ENCODE data around the gene TRAPPC2L. TPM values are rescaled to one million over a fixed set of nuclear protein-coding genes. Genes with fewer than 3 reads are reported as not detected.

The TRAPPC2L gene
- total RNA-seq, 1 donor = 43.1 TPM

DNA sequence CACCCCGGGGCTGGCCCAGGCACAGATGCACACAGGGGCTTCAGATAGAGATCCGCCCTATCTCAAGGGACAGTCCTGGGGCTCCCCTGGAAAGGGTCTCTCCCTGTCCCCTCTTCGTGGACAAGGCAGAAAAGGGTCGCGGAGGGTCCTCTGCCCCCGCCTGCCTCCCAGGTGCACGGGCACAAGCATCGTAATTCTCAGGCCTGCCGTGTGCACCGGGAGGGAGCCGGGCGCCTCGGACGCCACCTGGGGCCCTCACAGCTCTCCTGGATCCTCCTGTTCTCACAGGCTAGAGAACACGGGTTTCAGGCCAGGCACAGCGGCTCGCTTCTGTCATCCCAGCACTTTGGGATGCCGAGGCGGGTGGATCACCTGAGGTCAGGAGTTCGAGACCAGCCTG, 21.4 kb downstream of the TRAPPC2L start:
- no peaks in the 10 kb centered on the region for H3K9me3 ChIP-seq (ENCODE audit: low read depth, low read length)

DNA sequence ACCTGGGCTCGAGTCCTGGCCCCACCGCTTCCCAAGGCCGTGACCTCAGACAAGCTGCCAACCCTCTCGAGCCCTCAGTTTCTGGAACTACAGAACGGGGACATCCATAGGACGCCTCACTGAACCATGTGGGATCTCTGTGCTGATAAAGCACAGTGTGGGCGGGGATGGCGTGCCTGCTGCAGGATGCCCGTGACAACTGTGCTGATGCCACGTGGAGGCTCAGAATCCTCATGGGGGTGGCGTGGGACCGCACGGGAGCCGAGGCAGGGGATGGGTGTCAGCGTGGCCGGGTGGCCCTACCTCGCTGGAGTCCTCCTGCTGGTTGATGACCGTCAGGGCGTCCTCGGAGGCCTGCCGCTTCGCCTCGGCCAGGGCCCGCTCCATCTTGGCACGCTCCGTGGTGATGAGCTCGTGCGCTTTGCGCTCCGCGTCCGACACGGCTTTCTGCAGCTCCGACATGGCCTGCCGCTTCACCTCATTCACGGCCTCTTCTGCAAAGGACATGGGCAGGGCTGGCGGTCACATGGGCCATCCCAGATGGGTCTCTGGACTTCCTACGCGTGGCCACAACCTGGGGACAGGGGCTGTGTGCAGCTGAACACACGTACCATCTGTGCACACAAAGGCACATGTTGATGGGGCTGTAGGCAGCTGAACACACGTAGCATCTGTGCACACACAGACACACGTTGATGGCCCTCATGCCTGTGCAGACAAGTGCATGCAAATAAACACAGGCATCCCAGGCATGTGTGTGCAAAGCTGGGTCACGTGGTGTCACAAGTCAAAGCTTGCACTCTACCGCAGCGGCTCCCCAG, 22.2 kb downstream of the TRAPPC2L start:
- DNase-seq (ENCODE audit: insufficient read length, low spot score, missing footprints) = no peak
- Histone ChIP-seq H3K36me3 (ENCODE audit: insufficient read depth, low read length) (no peaks in the 10 kb centered on the region), H3K27me3 (ENCODE audit: insufficient read depth, low read length) (peaks cover 19% of the 10 kb centered on the region), H3K27ac (ENCODE audit: low read depth, low read length) (no peak overlapping the region), H3K79me2 (ENCODE audit: insufficient read depth, low read length) (no peaks in the 10 kb centered on the region), H3K4me3 (ENCODE audit: insufficient read depth, low read length) (no peak overlapping the region), H2AFZ (ENCODE audit: low read length) (no peak overlapping the region), H3K4me2 (ENCODE audit: insufficient read depth, low read length) (no peak overlapping the region), H3K9me3 (ENCODE audit: low read depth, low read length) (no peaks in the 10 kb centered on the region), H3K4me1 (ENCODE audit: insufficient read depth, low read length) (no peaks in the 10 kb centered on the region), H4K20me1 (ENCODE audit: insufficient read depth, low read length) (no peaks in the 10 kb centered on the region)
- TF ChIP-seq, protein P1, sequence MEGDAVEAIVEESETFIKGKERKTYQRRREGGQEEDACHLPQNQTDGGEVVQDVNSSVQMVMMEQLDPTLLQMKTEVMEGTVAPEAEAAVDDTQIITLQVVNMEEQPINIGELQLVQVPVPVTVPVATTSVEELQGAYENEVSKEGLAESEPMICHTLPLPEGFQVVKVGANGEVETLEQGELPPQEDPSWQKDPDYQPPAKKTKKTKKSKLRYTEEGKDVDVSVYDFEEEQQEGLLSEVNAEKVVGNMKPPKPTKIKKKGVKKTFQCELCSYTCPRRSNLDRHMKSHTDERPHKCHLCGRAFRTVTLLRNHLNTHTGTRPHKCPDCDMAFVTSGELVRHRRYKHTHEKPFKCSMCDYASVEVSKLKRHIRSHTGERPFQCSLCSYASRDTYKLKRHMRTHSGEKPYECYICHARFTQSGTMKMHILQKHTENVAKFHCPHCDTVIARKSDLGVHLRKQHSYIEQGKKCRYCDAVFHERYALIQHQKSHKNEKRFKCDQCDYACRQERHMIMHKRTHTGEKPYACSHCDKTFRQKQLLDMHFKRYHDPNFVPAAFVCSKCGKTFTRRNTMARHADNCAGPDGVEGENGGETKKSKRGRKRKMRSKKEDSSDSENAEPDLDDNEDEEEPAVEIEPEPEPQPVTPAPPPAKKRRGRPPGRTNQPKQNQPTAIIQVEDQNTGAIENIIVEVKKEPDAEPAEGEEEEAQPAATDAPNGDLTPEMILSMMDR (IDR thresholded peaks at IDR 0.05; ENCODE audit: extremely low read depth, low read depth, low read length) = no peak

More for the DNA sequence above, 21.4 kb downstream of the TRAPPC2L start:
- TF ChIP-seq, protein P1 (IDR thresholded peaks at IDR 0.05; ENCODE audit: extremely low read depth, low read depth, low read length) = no peak
- Histone ChIP-seq H4K20me1 (ENCODE audit: insufficient read depth, low read length) (no peaks in the 10 kb centered on the region), H3K27ac (ENCODE audit: low read depth, low read length) (no peak overlapping the region), H3K4me2 (ENCODE audit: insufficient read depth, low read length) (no peak overlapping the region), H3K4me3 (ENCODE audit: insufficient read depth, low read length) (no peak overlapping the region), H3K27me3 (ENCODE audit: insufficient read depth, low read length) (peaks cover 21% of the 10 kb centered on the region), H2AFZ (ENCODE audit: low read length) (no peak overlapping the region), H3K79me2 (ENCODE audit: insufficient read depth, low read length) (no peaks in the 10 kb centered on the region), H3K4me1 (ENCODE audit: insufficient read depth, low read length) (no peaks in the 10 kb centered on the region), H3K36me3 (ENCODE audit: insufficient read depth, low read length) (no peaks in the 10 kb centered on the region)
- DNase-seq (ENCODE audit: insufficient read length, low spot score, missing footprints) = no peak

DNA sequence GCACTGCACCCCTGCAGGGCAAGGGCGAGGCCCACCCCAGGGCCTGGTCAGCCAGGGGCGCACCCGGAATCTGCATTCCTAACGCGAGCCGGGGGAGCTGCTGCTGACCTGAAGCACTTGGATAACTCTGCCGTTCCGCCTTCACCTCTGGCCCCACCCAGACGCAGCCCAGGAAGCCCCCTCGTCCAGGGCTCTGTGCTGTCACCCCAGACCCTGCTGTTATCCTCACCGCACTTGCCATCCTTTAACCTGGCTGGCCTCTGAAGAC, 22.8 kb downstream of the TRAPPC2L start:
- TF ChIP-seq, protein P1 (IDR thresholded peaks at IDR 0.05; ENCODE audit: extremely low read depth, low read depth, low read length) = no peak
- no peak overlapping the region for H3K4me2 ChIP-seq (ENCODE audit: insufficient read depth, low read length)
- no peaks in the 10 kb centered on the region for H3K4me1 ChIP-seq (ENCODE audit: insufficient read depth, low read length)
- no peak overlapping the region for H3K27ac ChIP-seq (ENCODE audit: low read depth, low read length)
- no peaks in the 10 kb centered on the region for H3K9me3 ChIP-seq (ENCODE audit: low read depth, low read length)
- no peak for DNase-seq (ENCODE audit: insufficient read length, low spot score, missing footprints)
- H3K79me2 ChIP-seq (ENCODE audit: insufficient read depth, low read length) = no peaks in the 10 kb centered on the region
- no peak overlapping the region for H3K4me3 ChIP-seq (ENCODE audit: insufficient read depth, low read length)
- H3K27me3 ChIP-seq (ENCODE audit: insufficient read depth, low read length) = peaks cover 14% of the 10 kb centered on the region
- H3K36me3 ChIP-seq (ENCODE audit: insufficient read depth, low read length) = no peaks in the 10 kb centered on the region
- no peak overlapping the region for H2AFZ ChIP-seq (ENCODE audit: low read length)
- no peaks in the 10 kb centered on the region for H4K20me1 ChIP-seq (ENCODE audit: insufficient read depth, low read length)

DNA sequence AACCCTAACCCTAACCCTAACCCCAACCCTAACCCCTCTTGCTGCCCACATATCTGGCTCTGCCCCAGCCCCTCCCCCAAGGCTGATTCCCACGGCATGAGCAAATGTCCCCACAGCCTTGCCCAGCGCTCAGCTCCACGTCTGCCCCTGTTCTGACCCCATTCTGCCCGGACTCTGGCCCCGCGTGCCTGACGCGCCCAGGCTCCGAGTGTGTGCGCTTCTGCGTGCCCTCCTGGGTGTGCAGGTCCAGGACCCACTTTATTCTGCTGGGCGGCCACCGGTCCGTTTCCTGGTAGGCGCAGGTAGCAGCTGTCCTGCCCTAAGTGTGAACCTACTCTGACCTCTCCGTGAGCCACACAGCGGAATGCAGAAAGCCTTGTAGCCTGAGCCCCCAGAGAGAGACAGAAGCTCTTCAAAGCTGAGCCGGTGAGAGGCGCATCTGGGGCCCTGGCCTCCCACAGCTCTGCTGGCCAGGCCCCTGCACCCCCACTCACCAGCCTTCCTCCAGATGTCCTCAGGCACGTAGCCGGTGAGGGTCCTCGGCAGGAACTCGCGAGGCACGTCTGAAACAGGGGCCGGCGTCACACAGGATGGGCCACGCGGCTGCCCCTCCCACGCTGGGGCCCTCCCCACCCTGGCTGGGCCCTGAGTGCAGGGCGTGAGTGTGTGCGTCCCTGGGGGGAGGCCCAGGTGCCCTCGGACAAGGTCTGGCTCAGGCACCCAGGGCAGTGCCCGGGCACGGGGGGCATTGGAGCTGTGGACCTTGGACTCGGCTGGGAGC, 23.5 kb downstream of the TRAPPC2L start:
- no peak overlapping the region for H3K27ac ChIP-seq (ENCODE audit: low read depth, low read length)
- H3K4me3 ChIP-seq (ENCODE audit: insufficient read depth, low read length) = no peak overlapping the region
- H2AFZ ChIP-seq (ENCODE audit: low read length) = no peak overlapping the region
- H3K4me2 ChIP-seq (ENCODE audit: insufficient read depth, low read length) = no peak overlapping the region
- no peaks in the 10 kb centered on the region for H3K79me2 ChIP-seq (ENCODE audit: insufficient read depth, low read length)
- no peak for DNase-seq (ENCODE audit: insufficient read length, low spot score, missing footprints)
- TF ChIP-seq, protein P1 (IDR thresholded peaks at IDR 0.05; ENCODE audit: extremely low read depth, low read depth, low read length) = no peak
- no peaks in the 10 kb centered on the region for H3K9me3 ChIP-seq (ENCODE audit: low read depth, low read length)
- no peaks in the 10 kb centered on the region for H3K4me1 ChIP-seq (ENCODE audit: insufficient read depth, low read length)
- H4K20me1 ChIP-seq (ENCODE audit: insufficient read depth, low read length) = no peaks in the 10 kb centered on the region
- H3K27me3 ChIP-seq (ENCODE audit: insufficient read depth, low read length) = peaks cover 13% of the 10 kb centered on the region
- H3K36me3 ChIP-seq (ENCODE audit: insufficient read depth, low read length) = no peaks in the 10 kb centered on the region

All from osteoblast (primary cell).